K562 (cell line): ENCODE results near the gene UCHL5.

Experiments used
- ADNP ChIP-seq: fragments of 200-800 bp; sonication (Bioruptor generic); IDR thresholded peaks from 2 replicates; pipeline ENCODE4 v1.6.1; 2016; ENCODE audit warnings: missing genetic modification characterization, missing compliant biosample characterization
- CTCF ChIP-seq, 3 experiments: IDR thresholded peaks in 2 of 3; conservative IDR thresholded peaks in 1 of 3; 2 replicates each; pipeline ENCODE4 v1.5.1; 2011 to 2012; ENCODE audit warnings: low read length in 3 of 3, mild to moderate bottlenecking in 3 of 3, control low read depth in 2 of 3, improper control_type of control experiment in 1 of 3, inconsistent platforms in 1 of 3, low read depth in 1 of 3, mixed read lengths in 1 of 3, moderate library complexity in 1 of 3; ENCODE audit not compliant: insufficient read depth in 2 of 3
- DEAF1 ChIP-seq: fragments of 450-650 bp; formaldehyde crosslinking; IDR thresholded peaks from 2 replicates; pipeline ENCODE4 v1.4.0; 2020; ENCODE audit warnings: mild to moderate bottlenecking, moderate library complexity
- RBBP5 ChIP-seq: fragments of 200-600 bp; sonication (generic); IDR thresholded peaks from 2 replicates; pipeline ENCODE4 v1.6.1; 2012; ENCODE audit warnings: borderline replicate concordance, mild to moderate bottlenecking, low read length, control low read depth, inconsistent platforms; ENCODE audit not compliant: insufficient read depth, poor library complexity, severe bottlenecking
- ZSCAN32 ChIP-seq: fragments of 450-650 bp; formaldehyde crosslinking; IDR thresholded peaks from 2 replicates; pipeline ENCODE4 v1.4.0; 2020; ENCODE audit warnings: mild to moderate bottlenecking, moderate library complexity

DNA sequence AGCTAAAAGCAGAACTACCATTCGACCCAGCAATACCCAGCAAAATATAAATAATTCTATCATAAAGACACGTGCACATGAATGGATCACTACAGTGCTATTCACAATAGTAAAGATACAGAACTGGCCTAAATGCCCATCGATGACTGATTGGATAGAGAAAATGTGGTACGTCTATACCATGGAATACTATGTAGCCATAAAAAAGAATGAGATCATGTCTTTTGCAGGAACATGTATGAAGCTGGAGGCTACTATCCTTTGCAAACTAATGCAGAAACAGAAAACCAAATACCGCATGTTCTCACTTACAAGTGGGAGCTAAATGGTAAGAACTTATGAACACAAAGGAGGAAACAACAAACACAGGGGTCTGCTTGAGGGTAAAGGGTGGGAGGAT lies 53.4 kb downstream of the UCHL5 start:
- TF ChIP-seq ADNP (tag) = no peak
- TF ChIP-seq RBBP5 = no peak
- TF ChIP-seq ZSCAN32 = no peak
- no peak for TF ChIP-seq DEAF1 (CRISPR knock-in tag)
- no peak for TF ChIP-seq CTCF (IDR thresholded peaks at IDR 0.05 in 2 of 3, conservative IDR thresholded peaks at IDR 0.05 in 1 of 3; ENCODE audit: insufficient read depth in 2 of 3, low read depth in 1 of 3, low read length in 3 of 3)
